ENCODE data around the gene AHRR. TPM values are rescaled to one million over a fixed set of nuclear protein-coding genes. Genes with fewer than 3 reads are reported as not detected.
"Not testable (repeated sequence)": the region's sequence is repeated elsewhere in the genome, so short reads cannot be mapped to it uniquely, and the experiment has no call there.

The AHRR gene
- polyA plus RNA-seq, 3 donors = 1.6 to 2.1 (median 1.9) TPM

DNA sequence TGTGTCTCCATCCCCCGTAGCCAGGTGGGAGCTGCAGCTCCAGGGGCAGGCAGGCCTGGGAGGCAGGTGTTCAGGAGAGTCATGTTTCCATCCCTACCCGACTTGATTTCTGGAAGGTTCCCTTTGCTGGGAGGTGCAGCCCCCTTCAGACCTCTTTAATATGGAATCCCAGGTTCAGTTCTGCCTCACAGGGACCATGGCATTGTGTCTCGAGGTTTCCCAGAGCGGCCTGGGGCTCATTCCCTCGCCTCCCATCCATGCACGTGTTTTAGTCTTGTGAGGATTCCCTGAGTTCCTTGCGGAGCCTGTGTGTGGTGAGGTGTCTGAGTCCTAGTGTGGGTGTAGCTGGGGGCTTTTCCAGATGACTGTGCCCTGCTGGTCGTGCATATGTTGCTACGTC is 16.5 kb upstream of the AHRR start:
- no peak for DNase-seq (ENCODE audit: low read depth in 3 of 3, low spot score in 2 of 3)

DNA sequence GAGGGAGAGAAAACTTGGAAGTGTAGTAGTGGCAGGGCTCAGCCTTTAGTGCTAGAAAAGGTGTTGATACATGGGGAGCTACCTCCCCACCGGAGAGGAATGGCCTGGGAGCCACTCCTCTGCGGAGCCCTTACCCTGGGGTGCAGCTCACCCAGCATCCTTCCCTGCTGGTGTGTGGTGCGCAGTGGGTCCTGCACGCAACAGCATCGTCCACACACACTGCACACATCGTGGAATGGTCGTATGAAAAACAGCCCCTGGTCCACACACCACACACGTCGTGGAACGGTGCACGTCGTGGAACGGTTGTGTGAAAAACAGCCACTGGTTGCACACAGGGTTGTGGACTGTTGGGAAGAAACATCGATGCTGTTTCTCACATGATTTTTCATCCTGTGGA is 16.1 kb upstream of the AHRR start:
- no peak for DNase-seq (ENCODE audit: low read depth in 3 of 3, low spot score in 2 of 3)

DNA sequence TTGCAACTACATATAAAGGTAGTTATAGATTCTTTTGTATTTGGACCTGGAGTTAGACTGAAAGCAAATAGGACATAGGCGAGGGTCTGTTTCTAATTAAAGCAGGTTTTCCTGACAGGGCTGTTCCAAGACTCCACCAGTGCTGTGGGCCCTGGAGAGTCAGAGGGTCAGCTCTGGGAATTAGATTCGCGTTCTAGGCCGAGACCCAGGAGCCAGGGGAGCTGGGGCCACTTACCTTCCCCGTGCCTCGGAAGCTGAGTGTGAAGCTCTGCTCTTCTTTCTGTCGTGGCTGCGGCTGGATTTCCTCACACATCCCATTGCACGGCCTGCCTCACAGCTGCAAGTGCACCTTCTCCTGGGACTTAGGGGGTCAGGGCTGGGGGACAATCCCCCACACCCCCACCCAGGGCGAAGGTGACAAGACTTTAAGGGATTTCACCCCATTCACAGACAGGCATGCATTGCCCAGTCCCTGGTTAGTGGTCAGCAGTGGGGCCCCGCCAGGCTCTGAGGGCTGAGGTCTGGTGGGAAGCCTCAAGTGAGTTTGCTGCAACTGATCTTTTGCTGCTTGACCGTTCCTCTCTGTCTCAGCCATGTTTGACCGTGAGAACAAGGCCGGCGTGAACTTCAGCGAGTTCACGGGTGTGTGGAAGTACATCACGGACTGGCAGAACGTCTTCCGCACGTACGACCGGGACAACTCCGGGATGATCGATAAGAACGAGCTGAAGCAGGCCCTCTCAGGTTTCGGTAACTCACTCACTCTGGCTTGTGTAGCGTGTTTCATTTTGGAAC is 15.3 kb upstream of the AHRR start:
- DNase-seq (ENCODE audit: low read depth in 3 of 3, low spot score in 2 of 3) = no peak

DNA sequence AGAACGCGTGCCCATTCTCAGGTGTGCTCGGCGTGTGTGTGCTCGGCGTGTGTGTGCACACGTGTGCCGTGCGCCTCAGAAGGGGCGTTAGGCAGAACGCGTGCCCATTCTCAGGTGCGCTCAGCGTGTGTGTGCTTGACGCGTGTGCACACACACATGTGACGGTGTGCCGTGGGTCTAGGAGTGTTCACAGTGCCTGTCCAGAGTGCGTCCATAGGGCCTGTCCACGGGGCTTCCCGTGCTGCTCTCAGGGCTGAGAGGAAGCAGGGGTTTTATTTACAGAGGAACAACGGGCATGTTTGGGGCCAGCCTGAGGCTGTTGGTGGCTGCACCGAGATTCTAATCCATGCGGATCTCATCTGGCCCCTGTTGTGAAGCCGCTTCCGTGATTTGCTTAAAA is 14.2 kb upstream of the AHRR start:
- DNase-seq (ENCODE audit: low read depth in 3 of 3, low spot score in 2 of 3) = no peak

DNA sequence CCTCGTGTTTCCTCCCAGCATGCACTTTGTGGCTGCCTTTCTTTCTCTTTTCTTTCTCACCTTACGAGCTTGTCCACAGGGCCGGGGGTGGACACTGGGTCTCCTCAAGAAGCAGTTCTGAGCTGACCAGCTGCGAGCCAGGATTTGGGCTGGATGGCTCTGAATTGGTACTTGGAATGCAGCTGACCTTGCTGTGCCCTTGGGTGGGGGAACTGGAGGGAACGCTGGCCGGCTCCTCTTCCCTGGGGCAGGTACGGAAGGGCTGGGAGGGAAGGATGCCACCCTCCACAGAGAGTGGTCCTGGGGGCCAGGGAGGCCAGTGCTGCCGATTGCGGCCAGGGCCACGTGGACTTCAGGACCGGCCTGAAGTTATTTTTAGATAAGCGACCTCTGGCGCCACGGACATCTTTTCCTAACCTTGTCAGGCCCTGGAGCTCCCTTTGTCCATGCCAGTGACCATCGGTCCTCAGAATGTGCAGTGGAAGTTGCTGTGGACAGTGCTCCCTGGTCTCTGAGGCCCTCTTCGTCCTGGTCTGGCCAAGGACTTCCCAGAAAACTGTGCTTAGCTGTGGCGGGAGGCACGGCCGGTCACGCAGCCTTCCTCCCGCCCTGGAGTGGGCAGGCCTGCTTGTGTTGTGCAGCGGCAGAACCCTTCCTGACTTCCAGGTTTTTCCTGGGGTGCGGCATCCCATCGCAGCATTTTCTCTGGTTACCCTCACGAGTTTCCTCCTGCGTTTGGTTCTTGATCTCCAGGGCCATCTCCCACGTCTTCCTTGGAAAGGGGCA is 13.5 kb upstream of the AHRR start:
- DNase-seq (ENCODE audit: low read depth in 3 of 3, low spot score in 2 of 3) = no peak

DNA sequence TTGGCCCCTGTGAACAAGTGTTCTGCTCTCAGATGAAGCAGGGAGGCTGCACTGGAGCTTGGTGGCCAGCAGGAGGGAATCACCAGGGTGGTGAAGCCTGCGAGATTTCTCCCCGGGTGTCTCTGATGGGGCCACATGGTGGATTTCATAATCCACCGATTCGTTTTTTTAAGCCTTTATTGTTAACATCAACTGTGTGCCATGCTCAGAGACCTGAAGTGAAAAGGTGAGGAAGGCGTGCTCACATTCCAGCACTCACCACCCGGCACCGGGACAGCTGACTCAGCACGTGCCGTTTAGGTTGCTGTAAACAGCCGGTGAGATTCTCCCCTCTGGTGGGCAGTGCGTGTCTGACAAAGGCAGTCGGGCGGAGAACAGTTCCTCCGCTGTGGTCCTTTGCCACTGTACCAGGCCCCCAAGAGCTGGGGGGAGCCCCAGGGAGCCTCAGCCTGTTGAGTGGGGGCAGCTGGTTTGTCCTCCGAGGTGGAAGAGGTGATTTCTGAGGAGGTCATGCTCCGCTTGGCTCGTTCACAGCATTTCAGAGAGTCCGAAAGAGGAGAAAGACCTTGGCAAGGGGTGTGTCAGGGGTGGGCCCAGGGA is 12.7 kb upstream of the AHRR start:
- no peak for DNase-seq (ENCODE audit: low read depth in 3 of 3, low spot score in 2 of 3)

DNA sequence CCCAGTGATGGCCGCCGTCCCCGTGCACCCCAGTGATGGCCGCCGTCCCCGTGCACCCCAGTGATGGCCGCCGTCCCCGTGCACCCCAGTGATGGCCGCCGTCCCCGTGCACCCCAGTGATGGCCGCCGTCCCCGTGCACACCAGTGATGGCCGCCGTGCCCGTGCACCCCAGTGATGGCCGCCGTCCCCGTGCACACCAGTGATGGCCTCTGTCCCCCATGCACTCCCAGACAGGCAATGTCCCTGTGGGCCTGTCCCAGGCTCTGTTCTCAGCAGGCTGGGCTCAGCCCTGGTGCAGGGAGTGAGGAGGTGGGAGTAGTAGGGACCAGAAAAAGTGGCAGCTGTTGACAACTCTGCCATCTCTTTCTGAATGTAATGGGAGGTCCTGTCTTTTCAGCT is 11.7 kb upstream of the AHRR start:
- DNase-seq (ENCODE audit: low read depth in 3 of 3, low spot score in 2 of 3) = not testable (repeated sequence)

DNA sequence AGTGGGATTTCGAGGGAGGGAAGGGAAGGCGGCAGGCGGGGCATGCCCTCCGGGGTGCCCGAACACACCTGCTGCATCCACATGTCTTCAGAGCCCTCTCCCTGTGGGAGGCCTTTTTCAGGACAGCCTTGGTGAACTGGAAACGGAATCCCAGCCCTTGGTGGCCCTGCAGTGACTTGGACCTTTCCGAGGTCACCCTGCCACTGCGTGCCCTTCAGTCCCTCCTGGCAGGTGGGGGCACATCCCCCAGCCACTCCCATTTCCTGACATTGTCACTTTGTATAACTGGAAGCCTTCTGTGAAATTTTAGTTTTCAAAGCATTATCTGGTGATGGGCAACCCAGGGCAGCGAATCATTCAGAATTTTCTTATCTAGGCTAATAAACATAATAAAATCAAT is 11.0 kb upstream of the AHRR start:
- no peak for DNase-seq (ENCODE audit: low read depth in 3 of 3, low spot score in 2 of 3)

DNA sequence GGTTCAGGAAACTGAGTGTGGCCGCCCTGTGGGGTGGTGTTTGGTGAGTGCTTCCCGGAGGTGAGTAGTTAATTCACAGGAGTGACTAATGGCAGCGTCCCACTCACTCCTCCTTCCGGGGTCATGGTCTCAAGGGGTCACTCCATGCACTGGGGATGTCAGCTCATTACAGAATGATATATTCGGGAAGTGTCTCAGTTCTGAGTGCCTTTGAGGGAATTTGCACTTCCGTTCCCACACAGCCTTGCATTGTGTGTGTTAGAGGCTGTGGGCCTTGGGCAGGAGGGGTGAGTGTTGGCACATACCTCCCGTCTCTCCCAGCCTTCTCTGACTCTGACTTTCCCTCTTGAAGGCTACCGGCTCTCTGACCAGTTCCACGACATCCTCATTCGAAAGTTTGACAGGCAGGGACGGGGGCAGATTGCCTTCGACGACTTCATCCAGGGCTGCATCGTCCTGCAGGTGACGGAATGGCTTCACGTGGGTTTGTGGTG is 10.5 kb upstream of the AHRR start:
- DNase-seq (ENCODE audit: low read depth in 3 of 3, low spot score in 2 of 3) = no peak

DNA sequence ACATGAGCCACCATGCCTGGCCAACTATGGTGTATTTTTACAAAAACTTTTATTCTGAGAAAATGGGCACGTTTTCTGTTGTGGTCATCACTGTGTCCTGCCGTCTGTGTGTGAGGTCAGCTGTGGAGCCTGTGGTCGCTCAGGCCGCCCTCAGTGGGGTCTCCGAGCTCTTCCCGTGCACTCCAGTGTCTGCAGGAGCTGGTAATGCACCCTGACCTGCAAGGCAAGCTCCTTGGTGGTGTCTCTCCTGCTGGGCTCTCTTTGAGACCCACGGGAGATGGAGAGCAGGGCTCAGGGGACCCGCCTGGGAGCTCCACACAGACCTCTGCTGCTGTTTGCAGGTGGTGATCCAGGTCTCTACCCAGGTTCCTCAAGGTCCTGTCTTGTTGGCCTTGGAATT is 9.6 kb upstream of the AHRR start:
- no peak for DNase-seq (ENCODE audit: low read depth in 3 of 3, low spot score in 2 of 3)

DNA sequence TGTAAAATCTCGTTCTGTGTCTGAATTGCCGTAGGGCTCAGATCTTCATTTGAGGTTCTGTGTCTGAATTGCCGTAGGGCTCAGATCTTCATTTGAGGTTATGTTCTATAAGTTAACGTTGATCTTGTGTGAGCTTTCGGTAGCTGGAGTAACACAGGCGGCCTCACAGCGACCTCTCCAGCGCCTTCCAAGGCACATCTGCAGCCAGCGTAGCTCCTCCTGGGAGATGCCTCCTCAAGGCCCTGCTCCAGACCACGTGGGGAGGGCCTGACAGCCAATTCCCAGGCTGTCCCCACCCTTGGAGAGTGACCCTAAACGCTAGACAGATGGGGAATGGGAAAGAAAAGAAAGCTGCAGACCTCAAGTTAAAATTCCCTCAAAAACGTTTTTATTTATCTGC is 8.7 kb upstream of the AHRR start:
- no peak for DNase-seq (ENCODE audit: low read depth in 3 of 3, low spot score in 2 of 3)

DNA sequence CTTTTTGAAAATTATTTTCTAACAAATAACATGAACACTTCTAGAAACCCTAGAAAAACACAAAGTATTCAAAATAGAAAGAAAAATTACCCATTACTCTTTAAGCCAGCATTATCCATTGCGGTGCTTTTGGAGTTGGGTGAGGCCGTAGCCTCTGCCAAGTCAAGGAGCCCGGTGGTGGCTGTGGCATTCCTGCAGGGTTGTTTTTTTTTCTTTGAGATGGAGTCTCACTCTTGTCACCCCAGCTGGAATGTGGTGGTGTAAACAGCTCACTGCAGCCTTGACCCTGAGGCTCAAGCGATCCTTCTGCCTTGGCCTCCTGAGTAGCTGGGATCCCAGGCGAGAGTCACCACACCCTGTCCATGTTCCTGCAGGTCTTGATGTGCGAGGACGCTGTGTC is 8.2 kb upstream of the AHRR start:
- no peak for DNase-seq (ENCODE audit: low read depth in 3 of 3, low spot score in 2 of 3)

DNA sequence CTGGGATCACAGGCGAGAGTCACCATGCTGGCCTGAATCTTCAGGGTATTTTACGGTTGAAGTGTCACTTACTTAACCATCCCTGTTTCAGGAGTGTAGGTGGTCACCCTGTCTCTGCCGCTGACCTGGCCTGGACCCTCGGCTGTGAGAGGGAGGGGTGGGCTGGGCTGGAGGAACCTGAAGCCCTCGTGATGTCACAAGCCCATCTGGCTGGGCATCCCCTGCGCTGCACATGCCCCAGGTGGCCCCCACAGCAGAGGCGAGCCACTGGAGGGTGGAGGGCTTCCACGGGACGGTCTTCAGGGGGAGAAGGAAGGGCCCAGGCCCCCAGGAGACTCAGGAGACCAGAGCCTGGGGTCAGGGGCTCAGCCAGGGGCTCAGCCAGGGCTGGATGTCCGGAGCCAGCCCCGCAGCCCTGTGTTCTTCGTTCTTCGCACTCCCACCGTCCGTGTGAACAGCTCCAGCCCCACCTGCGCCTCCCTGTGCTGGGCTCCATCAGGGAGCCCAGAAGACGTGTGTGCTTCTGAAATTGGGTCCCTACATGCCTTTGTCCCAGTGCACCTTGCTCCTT is 7.6 kb upstream of the AHRR start:
- no peak for DNase-seq (ENCODE audit: low read depth in 3 of 3, low spot score in 2 of 3)

DNA sequence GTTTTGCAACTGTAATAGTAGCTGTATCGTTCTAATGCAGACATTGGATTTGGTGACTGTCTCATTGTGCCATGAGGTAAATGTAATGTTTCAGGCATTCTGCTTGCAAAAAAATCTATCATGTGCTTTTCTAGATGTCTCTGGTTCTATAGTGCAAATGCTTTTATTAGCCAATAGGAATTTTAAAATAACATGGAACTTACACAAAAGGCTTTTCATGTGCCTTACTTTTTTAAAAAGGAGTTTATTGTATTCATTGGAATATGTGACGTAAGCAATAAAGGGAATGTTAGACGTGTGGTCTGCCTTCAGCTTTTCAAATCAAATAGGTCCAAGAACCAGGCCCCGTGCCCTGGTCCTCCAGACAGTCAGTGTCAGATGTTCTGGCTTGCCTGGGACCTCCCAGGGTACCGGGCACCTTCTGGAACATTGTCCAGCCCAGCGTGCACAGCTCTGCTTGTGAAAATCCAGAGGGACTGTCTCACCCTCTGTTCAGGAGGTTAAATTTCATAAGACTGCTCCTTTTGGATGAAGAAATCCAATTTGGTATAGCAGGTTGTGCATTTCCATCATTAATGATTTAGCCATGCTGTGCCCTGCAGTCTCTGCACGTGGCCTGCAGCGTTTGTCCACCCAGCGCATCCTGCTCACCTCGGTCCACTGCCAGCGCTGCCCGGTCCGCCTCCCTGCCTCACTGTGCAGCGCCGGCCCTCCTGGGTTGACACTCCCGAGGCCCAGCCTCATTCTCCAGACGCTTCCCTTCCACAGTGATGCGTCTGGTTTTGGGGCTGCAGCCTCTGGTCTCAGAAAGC is 6.6 kb upstream of the AHRR start:
- DNase-seq (ENCODE audit: low read depth in 3 of 3, low spot score in 2 of 3) = no peak

DNA sequence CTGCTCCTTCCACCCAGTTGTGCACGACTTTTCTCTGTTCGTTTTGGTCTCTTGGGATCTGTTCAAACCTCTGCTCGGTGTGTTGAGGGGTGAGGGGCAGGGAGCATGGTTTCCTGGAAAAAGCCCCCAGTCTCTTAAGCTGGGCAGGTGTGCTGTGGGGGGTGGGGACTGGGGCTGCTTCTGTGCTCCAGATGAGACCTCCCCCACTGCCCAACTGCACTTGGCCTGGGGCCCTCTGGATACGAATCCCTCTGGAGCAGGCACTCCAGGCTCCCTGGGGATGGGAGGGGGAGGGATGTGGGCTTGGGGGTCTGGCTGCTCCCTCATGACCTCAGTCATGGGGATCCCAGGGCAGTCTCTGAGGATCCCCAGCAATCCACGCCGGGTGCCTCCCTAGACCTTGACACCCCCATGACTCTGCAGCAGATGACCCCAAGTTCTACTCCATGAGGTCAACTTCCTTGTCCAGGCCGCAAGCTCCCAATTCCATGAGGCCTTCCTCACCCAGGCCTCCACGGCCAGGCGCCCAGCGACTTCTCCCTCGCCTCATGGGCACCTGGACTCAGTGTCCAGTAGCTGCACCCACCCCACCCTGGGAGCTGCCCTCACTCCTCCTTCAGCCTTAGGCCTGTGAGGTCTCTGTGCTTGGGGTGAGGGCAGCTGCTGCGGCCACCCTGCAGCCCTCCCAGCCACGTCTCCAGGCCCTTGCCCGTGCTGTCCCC is 5.9 kb upstream of the AHRR start:
- DNase-seq (ENCODE audit: low read depth in 3 of 3, low spot score in 2 of 3) = no peak

DNA sequence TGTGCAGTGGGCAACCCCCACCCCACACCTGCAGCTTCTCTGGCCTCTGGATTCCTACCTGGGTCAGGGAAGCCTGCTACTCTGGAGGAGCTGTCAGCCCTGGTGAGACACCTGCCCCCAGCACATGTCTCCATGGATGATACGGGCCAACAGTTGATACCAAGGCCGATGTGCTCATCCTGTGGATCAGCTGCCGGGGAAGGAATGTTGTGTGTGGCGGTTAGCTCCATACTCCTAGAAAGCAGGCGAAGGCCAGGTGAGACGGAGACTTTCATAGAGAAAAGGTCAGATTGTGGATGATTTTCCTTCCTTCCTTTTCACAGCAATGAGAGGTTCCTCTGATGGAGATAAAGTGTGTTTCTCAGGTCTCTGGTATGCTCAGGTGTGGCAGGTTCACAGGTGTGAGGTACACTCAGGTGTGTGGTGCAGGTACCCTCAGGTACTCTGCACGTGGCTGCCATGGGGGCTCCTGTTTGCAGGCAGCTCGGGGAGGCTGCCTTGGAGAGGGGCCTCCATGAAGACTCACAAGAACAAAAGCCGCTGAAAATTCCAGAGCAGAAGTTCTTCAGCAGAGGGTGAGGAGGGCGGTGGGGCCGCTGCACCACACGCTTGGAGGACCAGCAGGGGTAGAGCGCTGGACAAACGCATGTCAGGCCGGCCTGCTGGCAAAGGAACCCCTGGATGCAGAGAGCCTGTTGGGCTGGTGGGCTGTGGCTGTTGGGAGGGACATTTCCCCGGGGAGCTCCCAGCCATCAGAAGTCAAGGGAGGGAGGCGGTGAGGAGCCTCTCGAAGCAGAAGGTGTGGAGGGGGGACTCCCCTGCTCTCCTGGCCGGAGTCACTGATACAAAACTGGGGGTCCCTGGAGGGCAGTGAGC is 5.1 kb upstream of the AHRR start:
- no peak for DNase-seq (ENCODE audit: low read depth in 3 of 3, low spot score in 2 of 3)

DNA sequence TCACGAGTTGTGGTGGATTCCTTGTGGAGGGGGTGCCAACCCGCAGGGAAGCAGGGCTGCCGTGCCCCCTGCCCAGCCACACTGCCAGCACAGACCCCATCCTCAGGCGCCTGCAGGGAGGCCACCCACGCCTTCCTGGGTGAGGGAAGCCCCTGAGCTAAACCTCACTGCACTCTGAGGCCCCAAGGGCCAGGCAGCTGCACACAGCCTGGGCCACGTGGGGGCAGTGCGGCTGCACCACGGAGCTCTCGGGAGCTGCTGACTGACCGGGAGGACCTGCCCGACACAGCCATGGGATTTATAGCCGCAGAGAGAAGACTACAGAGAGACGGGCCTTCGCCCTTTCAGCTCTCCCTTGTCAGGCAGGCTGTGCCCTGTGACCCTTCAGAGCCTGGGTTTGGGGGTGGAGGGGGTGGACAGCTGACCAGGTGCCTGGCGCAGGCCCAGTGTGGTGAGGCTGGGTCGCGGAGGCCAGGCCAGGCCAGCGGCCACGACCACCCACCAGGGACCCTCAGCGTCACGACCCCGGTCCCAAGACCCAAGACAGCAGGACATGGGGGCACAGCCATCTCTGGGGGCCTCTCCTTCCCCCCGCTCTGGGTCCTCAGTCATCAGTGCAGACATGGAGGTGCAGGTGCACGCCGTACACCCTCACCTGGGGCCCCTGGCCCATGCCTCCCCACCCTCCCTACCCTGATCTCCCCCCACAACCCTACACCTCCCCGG is 4.3 kb upstream of the AHRR start:
- no peak for DNase-seq (ENCODE audit: low read depth in 3 of 3, low spot score in 2 of 3)

DNA sequence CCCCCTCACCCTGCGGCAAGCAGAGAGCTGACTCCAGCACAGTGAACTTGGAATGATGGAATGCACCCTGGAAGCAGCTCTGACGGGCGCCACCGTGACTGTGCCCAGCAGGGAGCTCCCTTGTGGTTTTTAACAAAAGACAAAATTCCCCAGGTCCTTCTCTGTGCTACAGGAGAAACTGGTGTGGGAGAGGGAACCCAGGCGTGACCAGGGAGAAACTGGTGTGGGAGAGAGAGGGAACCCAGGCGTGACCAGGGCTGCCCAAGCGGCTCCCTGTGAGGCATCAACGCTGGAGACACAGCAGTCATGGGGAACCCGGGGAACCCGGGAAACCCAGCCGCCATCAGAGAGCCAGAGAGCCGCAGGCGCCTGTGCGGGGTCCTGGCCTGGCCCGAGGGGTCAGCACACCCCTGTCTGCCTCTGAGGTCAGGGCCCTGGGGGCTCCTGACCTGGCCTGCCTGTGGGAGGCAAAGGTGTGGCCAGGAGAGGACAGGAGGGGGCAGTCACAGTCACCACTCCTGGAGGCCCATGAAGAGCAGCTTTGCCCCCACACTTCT is 3.1 kb upstream of the AHRR start:
- no peak for DNase-seq (ENCODE audit: low read depth in 3 of 3, low spot score in 2 of 3)
